ENCODE measurements around the gene WFDC9.

The WFDC9 gene

GRCh38 chr20:45629496-45630100 is 1.5 kb downstream of the WFDC9 start, which contains the start of gene WFDC10A:
Gene WFDC10A, plus strand, starts transcription at chr20:45629739. Its CDS starts 75 bp downstream, at chr20:45629814.
- Histone ChIP-seq H3K4me3 (ENCODE audit: low read depth, low read length) (no peak within 1 kb of the TSS), H3K27me3 (replicated peaks) (no peaks in the 10 kb centered on the region), H3K36me3 (replicated peaks) (no peaks in the 10 kb centered on the region), H3K27ac (no peak within 1 kb of the TSS)
- peak; percentile 88 for TF ChIP-seq CTCF (IDR thresholded peaks at IDR 0.05; ENCODE audit: low read depth, low read length, missing control alignments)
- peak; percentile 43 for DNase-seq
- in situ Hi-C loops (cut with HindIII; ENCODE audit: low pct_ligation_motif_present, low sequenced_read_pairs), result no loop called here

GRCh38 chr20:45626540-45626939 is 4.5 kb downstream of the WFDC9 start:
- TF ChIP-seq CTCF (IDR thresholded peaks at IDR 0.05; ENCODE audit: low read depth, low read length, missing control alignments), result no peak
- no peak for DNase-seq
- in situ Hi-C loops (cut with HindIII; ENCODE audit: low pct_ligation_motif_present, low sequenced_read_pairs), result no loop called here
- Histone ChIP-seq H3K4me3 (ENCODE audit: low read depth, low read length) (no peak overlapping the region), H3K27ac (no peak overlapping the region), H3K27me3 (replicated peaks) (no peaks in the 10 kb centered on the region), H3K36me3 (replicated peaks) (no peaks in the 10 kb centered on the region)

GRCh38 chr20:45621593-45621992 is 9.5 kb downstream of the WFDC9 start:
- Histone ChIP-seq H3K36me3 (replicated peaks) (no peaks in the 10 kb centered on the region), H3K27ac (no peak overlapping the region), H3K4me3 (ENCODE audit: low read depth, low read length) (no peak overlapping the region), H3K27me3 (replicated peaks) (no peaks in the 10 kb centered on the region)
- TF ChIP-seq CTCF (IDR thresholded peaks at IDR 0.05; ENCODE audit: low read depth, low read length, missing control alignments), result no peak
- DNase-seq, result no peak
- in situ Hi-C loops (cut with HindIII; ENCODE audit: low pct_ligation_motif_present, low sequenced_read_pairs), result no loop called here

GRCh38 chr20:45617591-45617990 is 13.5 kb downstream of the WFDC9 start:
- Histone ChIP-seq H3K36me3 (replicated peaks) (no peaks in the 10 kb centered on the region), H3K4me3 (ENCODE audit: low read depth, low read length) (no peak overlapping the region), H3K27me3 (replicated peaks) (no peaks in the 10 kb centered on the region), H3K27ac (no peak overlapping the region)
- in situ Hi-C loops (cut with HindIII; ENCODE audit: low pct_ligation_motif_present, low sequenced_read_pairs), result no loop called here
- no peak for TF ChIP-seq CTCF (IDR thresholded peaks at IDR 0.05; ENCODE audit: low read depth, low read length, missing control alignments)
- no peak for DNase-seq

- Histone ChIP-seq H3K27me3 (replicated peaks) (no peaks in the 10 kb centered on the region), H3K36me3 (replicated peaks) (no peaks in the 10 kb centered on the region), H3K27ac (no peak overlapping the region), H3K4me3 (ENCODE audit: low read depth, low read length) (no peak overlapping the region)
- in situ Hi-C loops (cut with HindIII; ENCODE audit: low pct_ligation_motif_present, low sequenced_read_pairs), result no loop called here
- no peak for DNase-seq
- no peak for TF ChIP-seq CTCF (IDR thresholded peaks at IDR 0.05; ENCODE audit: low read depth, low read length, missing control alignments)
Observed at GRCh38 chr20:45612314-45612713, 18.8 kb downstream of the WFDC9 start.

- Histone ChIP-seq H3K27ac (no peak overlapping the region), H3K36me3 (replicated peaks) (no peaks in the 10 kb centered on the region), H3K27me3 (replicated peaks) (no peaks in the 10 kb centered on the region), H3K4me3 (ENCODE audit: low read depth, low read length) (no peak overlapping the region)
- peak; percentile 73 for DNase-seq
- in situ Hi-C loops (cut with HindIII; ENCODE audit: low pct_ligation_motif_present, low sequenced_read_pairs), result no loop called here
- no peak for TF ChIP-seq CTCF (IDR thresholded peaks at IDR 0.05; ENCODE audit: low read depth, low read length, missing control alignments)
Observed at GRCh38 chr20:45611054-45611453, 20.0 kb downstream of the WFDC9 start.

Measured in brain microvascular endothelial cell (primary cell).